Hepatocyte (in vitro differentiated cells): Measurements from ENCODE around the gene HDHD5.

ENCODE experiments used
- CTCF ChIP-seq: fragments of 200-600 bp; sonication (generic); IDR thresholded peaks from 2 replicates; pipeline ENCODE4 v1.5.1; 2016; ENCODE audit warnings: antibody characterized with exemption, mild to moderate bottlenecking; ENCODE audit not compliant: poor library complexity
- EZH2 ChIP-seq: fragments of 200-600 bp; sonication (generic); IDR thresholded peaks from 2 replicates; pipeline ENCODE4 v1.6.1; 2016; ENCODE audit warnings: antibody characterized with exemption, mild to moderate bottlenecking, borderline replicate concordance
- EZH2phosphoT487 ChIP-seq: fragments of 200-600 bp; sonication (generic); IDR thresholded peaks from one replicate; pipeline ENCODE4 v1.6.1; 2018; ENCODE audit warnings: antibody characterized with exemption, mild to moderate bottlenecking, low read depth, moderate library complexity; ENCODE audit not compliant: unreplicated experiment, severe bottlenecking

GRCh38 chr22:17117400-17117799 is 41.7 kb downstream of the HDHD5 start:
- TF ChIP-seq CTCF (no peak), EZH2 (no peak), EZH2phosphoT487 (no peak)
